Ovary (tissue), 9 donors: Measurements from ENCODE around the gene GAREM1. TPM values are rescaled to one million over a fixed set of nuclear protein-coding genes. Genes with fewer than 3 reads are reported as not detected.

ENCODE experiments used
- DNase-seq, 5 donors: peaks; one replicate each; pipeline ENCODE4 v3.0.0-alpha.2; 2019 to 2020
- H3K27ac ChIP-seq, 2 donors: fragments of 200-600 bp; one replicate each; pipeline versions ENCODE4 v1.5.1 to v1.8.0; 2019 to 2022
- H3K27me3 ChIP-seq: fragments of 200-600 bp; one replicate; pipeline ENCODE4 v1.8.0; 2022
- H3K36me3 ChIP-seq: fragments of 200-600 bp; sonication (generic); one replicate; pipeline ENCODE4 v1.5.1; 2019
- H3K4me1 ChIP-seq: one replicate; pipeline ENCODE4 v1.8.1; 2013; ENCODE audit warnings: mild to moderate bottlenecking, moderate library complexity; ENCODE audit not compliant: insufficient read depth
- H3K4me3 ChIP-seq: fragments of 200-600 bp; sonication (generic); one replicate; pipeline ENCODE4 v1.5.1; 2017
- H3K9me3 ChIP-seq, 2 donors: fragments of 200-600 bp in 1 of 2; sonication (generic) in 1 of 2; one replicate each; pipeline versions ENCODE4 v1.5.1 to v1.8.1; 2013 to 2019; ENCODE audit warnings: mild to moderate bottlenecking in 1 of 2, moderate library complexity in 1 of 2
- CTCF ChIP-seq, 3 donors: fragments of 450-650 bp in 2 of 3; fragments of 200-600 bp in 1 of 3; IDR thresholded peaks; one replicate each; pipeline versions ENCODE4 v1.5.1 to v1.8.0; 2016 to 2022; ENCODE audit warnings: antibody characterized with exemption in 3 of 3, mild to moderate bottlenecking in 1 of 3
- EP300 ChIP-seq: sonication (generic); formaldehyde crosslinking; IDR thresholded peaks from one replicate; pipeline ENCODE4 v1.6.1; 2017; ENCODE audit warnings: antibody characterized with exemption
- POLR2A ChIP-seq: fragments of 450-650 bp; IDR thresholded peaks from one replicate; pipeline ENCODE4 v1.6.1; 2017; ENCODE audit warnings: antibody characterized with exemption, mild to moderate bottlenecking, moderate library complexity
- WGBS, 3 donors: extraction: QIAGEN DNeasy Blood & Tissue Kit in 1 of 3; methylation state at CpG; one replicate each; pipeline versions ENCODE4 v1.1.5 to v1.1.7; 2013 to 2017; 5-methylcytosine and 5-hydroxymethylcytosine counted together
- intact Hi-C, 4 donors: fragments of 100-400 bp; cut with DNase I; formaldehyde crosslinking; loops; one replicate each; pipeline versions ENCODE4 v1.11.0 to v1.15.1; 2022 to 2023
- polyA plus RNA-seq, 2 donors: library from polyadenylated mRNA; stranded (reverse); fragments of 200-250 nt in 1 of 2; fragments of 350-450 nt in 1 of 2; fragmentation: Illumina TruSeq in 1 of 2; extraction: RNeasy Lipid Tissue Mini Kit (QIAGEN cat#74804) in 1 of 2; gene quantifications; one replicate each; pipeline ENCODE4 v1.2.3, GENCODE V29; 2013 to 2014
- total RNA-seq, 7 donors: library from RNA; depleted of rRNA in 2 of 7; stranded (reverse); fragments of >200 nt in 2 of 7; fragmentation: NEBNext Ultra II Directional in 3 of 7; extraction: Animal tissue kit (Norgen Biotek cat#: 25700) in 3 of 7; gene quantifications; one replicate each; pipeline versions ENCODE4 v1.1.0 to v1.2.4, GENCODE V29; 2016 to 2023
- donor health status: DM: no; HTN: no; CAD: no; lungs with moderate emphysema.
- donor health status: DM: no; HTN: no; CAD: no.
- donor health status: Bipolar disorder and iron deficiency.
- donor health status: DM: yes; HTN: yes; CAD: no.
- donor health status: DM: no; HTN: no; CAD: no.
- donor health status: DM: yes; HTN: yes; CAD: no.

Gene GAREM1
- total and polyA plus RNA-seq, 9 donors = 2.7 to 15.2 (median 7.1) TPM

DNA sequence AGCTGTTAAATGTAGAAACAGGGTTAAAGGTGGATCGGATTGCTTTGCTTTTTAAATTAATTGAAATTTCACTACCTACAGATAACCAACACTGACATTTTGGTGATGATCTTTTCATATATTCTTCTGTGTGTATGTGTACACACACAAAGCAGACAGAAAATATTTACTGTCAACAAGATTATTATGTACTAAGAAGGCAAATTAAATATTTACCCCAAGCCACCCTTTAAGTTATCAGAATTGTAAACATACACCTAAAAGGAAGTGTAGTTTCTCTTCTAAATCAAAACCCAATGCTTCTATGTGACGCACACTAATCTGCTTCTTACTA, 98.7 kb downstream of the GAREM1 start:
- H3K27me3 ChIP-seq = no peaks in the 10 kb centered on the region
- DNase-seq = no peak
- WGBS, 3 donors = 46 to 50% (median 47%) methylated on average over 2 of the region's 2 CpGs
- no peak overlapping the region for H3K27ac ChIP-seq
- TF ChIP-seq EP300 (no peak), POLR2A (no peak), CTCF (IDR thresholded peaks at IDR 0.05) (no peak)
- H3K4me1 ChIP-seq = peaks cover 2% of the 10 kb centered on the region
- H3K36me3 ChIP-seq = no peaks in the 10 kb centered on the region
- H3K9me3 ChIP-seq = no peaks in the 10 kb centered on the region
- H3K4me3 ChIP-seq = no peak overlapping the region
- intact Hi-C loops = no loop called here

GRCh38 chr18:32371384-32371783, 99.3 kb downstream of the GAREM1 start:
- intact Hi-C loops = no loop called here
- no peak for DNase-seq
- Histone ChIP-seq H3K27ac (no peak overlapping the region), H3K4me3 (no peak overlapping the region), H3K36me3 (no peaks in the 10 kb centered on the region), H3K9me3 (no peaks in the 10 kb centered on the region), H3K4me1 (peaks cover 2% of the 10 kb centered on the region), H3K27me3 (no peaks in the 10 kb centered on the region)
- WGBS, 3 donors = 81 to 89% (median 82%) methylated on average over 2 of the region's 2 CpGs
- TF ChIP-seq CTCF (IDR thresholded peaks at IDR 0.05) (no peak), POLR2A (no peak), EP300 (no peak)

DNA sequence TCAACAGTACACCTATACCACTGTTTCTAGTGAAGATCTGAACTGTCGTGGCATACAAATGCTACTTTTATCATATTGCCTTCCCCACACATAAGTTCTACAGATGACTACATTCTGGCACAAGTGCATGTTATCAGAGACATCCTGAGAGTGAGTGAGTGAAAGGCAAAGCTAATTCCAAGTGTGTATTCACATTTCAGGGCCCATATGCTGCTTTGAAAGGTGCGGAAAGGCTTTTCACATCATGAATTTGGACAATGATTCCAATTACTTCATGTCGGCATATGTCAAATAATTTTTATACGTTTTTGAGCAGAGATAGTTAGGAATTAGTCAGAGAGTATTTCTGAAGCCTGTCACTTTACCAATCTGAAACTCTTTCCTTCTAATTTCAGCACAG, 101.7 kb downstream of the GAREM1 start:
- H3K27me3 ChIP-seq = no peaks in the 10 kb centered on the region
- H3K4me3 ChIP-seq = no peak overlapping the region
- TF ChIP-seq EP300 (no peak), CTCF (IDR thresholded peaks at IDR 0.05) (no peak), POLR2A (no peak)
- intact Hi-C loops = no loop called here
- peaks cover 2% of the 10 kb centered on the region for H3K4me1 ChIP-seq
- WGBS, 3 donors = 90 to 93% (median 92%) methylated on average over 4 of the region's 4 CpGs
- H3K27ac ChIP-seq = no peak overlapping the region
- DNase-seq = no peak
- no peaks in the 10 kb centered on the region for H3K9me3 ChIP-seq
- H3K36me3 ChIP-seq = no peaks in the 10 kb centered on the region

DNA sequence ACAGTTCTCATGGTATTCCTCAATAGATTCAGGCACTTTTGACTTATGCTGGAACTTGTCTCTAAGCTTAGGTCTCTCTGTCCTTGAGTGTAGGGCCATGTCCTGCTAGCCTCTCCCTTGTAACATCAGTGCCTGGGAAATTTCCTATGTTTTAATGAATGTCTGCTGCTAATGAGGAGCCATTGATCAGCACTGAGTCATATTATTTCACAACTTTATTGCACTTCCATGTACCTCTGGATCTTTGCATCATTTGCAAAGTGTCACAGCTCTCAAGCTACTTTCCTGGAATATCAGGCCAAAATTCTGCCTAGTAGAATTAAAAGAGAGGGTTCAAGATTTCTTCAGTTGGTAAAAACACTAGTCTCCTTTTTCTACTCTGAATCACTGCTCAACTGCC, 102.5 kb downstream of the GAREM1 start:
- Histone ChIP-seq H3K36me3 (no peaks in the 10 kb centered on the region), H3K9me3 (no peaks in the 10 kb centered on the region), H3K27ac (no peak overlapping the region), H3K27me3 (no peaks in the 10 kb centered on the region), H3K4me3 (no peak overlapping the region), H3K4me1 (no peaks in the 10 kb centered on the region)
- TF ChIP-seq EP300 (no peak), CTCF (IDR thresholded peaks at IDR 0.05) (no peak), POLR2A (no peak)
- no peak for DNase-seq
- intact Hi-C loops = no loop called here
